ENCODE data around the gene SLC22A7. TPM values are rescaled to one million over a fixed set of nuclear protein-coding genes. Genes with fewer than 3 reads are reported as not detected.

SLC22A7 gene
- total and polyA plus RNA-seq, 2 of the 8 experiments (the other 6 are each of a cell fraction or from before 2014, with no cell fraction given) = not detected

GRCh38 chr6:43318011-43318410 is 20.0 kb downstream of the SLC22A7 start (continued):
- no peak for TF ChIP-seq KDM1A (IDR thresholded peaks at IDR 0.05; ENCODE audit: borderline replicate concordance, low read length)
- TF ChIP-seq CHD7 (IDR thresholded peaks at IDR 0.05; ENCODE audit: insufficient replicate concordance, low read length) = no peak
- no peak for TF ChIP-seq POLR2A (IDR thresholded peaks at IDR 0.05; ENCODE audit: control extremely low read depth in 1 of 2, low read depth in 2 of 2, low read length in 2 of 2)
- no peak for TF ChIP-seq NRF1 (IDR thresholded peaks at IDR 0.05; ENCODE audit: low read depth, low read length)
